ENCODE measurements around the gene ATP2A1. TPM values are rescaled to one million over a fixed set of nuclear protein-coding genes. Genes with fewer than 3 reads are reported as not detected.
A peak's percentile ranks its signal among the peaks of the same experiment; 100 is the strongest.

ATP2A1 gene
- total RNA-seq, 1 experiment from 2014 or later: 10.7 TPM

DNA sequence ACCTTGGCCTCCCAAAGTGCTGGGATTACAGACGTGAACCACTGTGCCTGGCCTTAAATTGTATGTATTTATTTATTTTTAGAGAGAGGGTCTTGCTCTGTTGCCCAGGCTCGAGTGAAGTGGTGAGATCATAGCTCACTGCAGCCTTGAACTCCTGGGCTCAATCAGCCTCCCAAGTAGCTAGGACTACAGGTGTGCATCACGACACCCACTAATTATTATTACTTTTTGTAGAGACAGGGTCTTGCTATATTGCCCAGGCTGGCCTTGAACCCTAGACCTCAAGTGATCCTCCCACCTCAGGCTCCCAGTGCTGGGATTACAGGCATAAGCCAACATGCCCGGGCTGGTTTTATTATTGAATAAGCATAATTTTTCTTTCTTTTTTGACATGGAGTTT is 68.4 kb downstream of the ATP2A1 start:
- H3K27me3 ChIP-seq (ENCODE audit: insufficient read depth, low read depth): no peaks in the 10 kb centered on the region
- no peaks in the 10 kb centered on the region for H4K20me1 ChIP-seq (ENCODE audit: insufficient read depth)
- H3K27ac ChIP-seq: no peak overlapping the region
- no peaks in the 10 kb centered on the region for H3K9me3 ChIP-seq (ENCODE audit: insufficient read depth, low read depth)
- H3F3A ChIP-seq (ENCODE audit: insufficient read depth, low read depth): peaks cover 31% of the 10 kb centered on the region
- peaks cover 13% of the 10 kb centered on the region for H3K4me1 ChIP-seq (replicated peaks; ENCODE audit: insufficient read depth)
- CTCF ChIA-PET: interaction anchor here (0.6 to 0.9 kb wide), 2 partner anchors 10 to 37 kb away, joined by 4 to 5 read pairs; no protein-coding TSS in a partner anchor
- no peak overlapping the region for H3K4me2 ChIP-seq
- TF ChIP-seq, protein P1, sequence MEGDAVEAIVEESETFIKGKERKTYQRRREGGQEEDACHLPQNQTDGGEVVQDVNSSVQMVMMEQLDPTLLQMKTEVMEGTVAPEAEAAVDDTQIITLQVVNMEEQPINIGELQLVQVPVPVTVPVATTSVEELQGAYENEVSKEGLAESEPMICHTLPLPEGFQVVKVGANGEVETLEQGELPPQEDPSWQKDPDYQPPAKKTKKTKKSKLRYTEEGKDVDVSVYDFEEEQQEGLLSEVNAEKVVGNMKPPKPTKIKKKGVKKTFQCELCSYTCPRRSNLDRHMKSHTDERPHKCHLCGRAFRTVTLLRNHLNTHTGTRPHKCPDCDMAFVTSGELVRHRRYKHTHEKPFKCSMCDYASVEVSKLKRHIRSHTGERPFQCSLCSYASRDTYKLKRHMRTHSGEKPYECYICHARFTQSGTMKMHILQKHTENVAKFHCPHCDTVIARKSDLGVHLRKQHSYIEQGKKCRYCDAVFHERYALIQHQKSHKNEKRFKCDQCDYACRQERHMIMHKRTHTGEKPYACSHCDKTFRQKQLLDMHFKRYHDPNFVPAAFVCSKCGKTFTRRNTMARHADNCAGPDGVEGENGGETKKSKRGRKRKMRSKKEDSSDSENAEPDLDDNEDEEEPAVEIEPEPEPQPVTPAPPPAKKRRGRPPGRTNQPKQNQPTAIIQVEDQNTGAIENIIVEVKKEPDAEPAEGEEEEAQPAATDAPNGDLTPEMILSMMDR (conservative IDR thresholded peaks at IDR 0.05): no peak
- peaks cover 7% of the 10 kb centered on the region for H3K79me2 ChIP-seq (ENCODE audit: low read depth)
- intact Hi-C loops (cut with micrococcal nuclease; ENCODE audit: unreplicated experiment): loop anchor here (5.0 kb wide), 4 partner anchors 34 to 669 kb away; partner anchors contain the start of gene ATP2A1
- no peaks in the 10 kb centered on the region for H3K36me3 ChIP-seq (ENCODE audit: low read depth)
- no peak overlapping the region for H2AFZ ChIP-seq
- no peaks in the 10 kb centered on the region for H3K9me2 ChIP-seq (ENCODE audit: insufficient read depth)
- no peak for DNase-seq
- H3K4me3 ChIP-seq: no peak overlapping the region
- no TSS peak for BruUV-seq (replicated peaks)
- POLR2A ChIA-PET (ENCODE audit: unreplicated experiment): no interaction called here

DNA sequence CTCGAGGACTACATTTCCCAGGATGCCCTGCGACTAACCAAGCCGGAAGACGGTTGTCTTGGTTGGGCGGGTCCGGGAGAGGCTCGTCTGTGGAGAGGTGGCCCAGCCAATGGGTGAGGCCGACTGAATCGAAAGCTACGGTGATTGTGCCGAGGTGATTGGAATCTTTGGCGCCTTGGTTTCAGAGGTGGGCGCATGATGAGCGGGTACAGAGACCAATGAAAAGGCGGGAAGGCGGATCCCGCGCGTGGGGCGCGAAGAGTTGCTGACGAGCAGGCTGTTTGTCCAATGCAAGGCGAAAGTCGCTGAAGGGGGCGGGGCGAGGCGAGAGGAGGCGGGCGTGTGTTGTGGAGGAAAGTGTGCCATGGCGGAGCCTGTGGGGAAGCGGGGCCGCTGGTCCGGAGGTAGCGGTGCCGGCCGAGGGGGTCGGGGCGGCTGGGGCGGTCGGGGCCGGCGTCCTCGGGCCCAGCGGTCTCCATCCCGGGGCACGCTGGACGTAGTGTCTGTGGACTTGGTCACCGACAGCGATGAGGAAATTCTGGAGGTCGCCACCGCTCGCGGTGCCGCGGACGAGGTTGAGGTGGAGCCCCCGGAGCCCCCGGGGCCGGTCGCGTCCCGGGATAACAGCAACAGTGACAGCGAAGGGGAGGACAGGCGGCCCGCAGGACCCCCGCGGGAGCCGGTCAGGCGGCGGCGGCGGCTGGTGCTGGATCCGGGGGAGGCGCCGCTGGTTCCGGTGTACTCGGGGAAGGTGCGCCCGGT is 72.5 kb downstream of the ATP2A1 start, which contains the start of gene NFATC2IP:
Gene NFATC2IP (plus strand): TSS at position 290 of the 762 bp plus-strand sequence. CDS start 75 bp downstream, at position 365.
- intact Hi-C loops (cut with micrococcal nuclease; ENCODE audit: unreplicated experiment): loop anchor here (1.0 kb wide), 1 partner anchor 127 kb away; no protein-coding TSS in a partner anchor
- Histone ChIP-seq H3K27ac (peak within 1 kb of the TSS; percentile 38; the same call in 1 of the 2 replicates), H3K4me3 (peak within 1 kb of the TSS; percentile 84), H3K4me2 (peak within 1 kb of the TSS; percentile 98), H2AFZ (peak within 1 kb of the TSS; percentile 92), H3K4me1 (replicated peaks; ENCODE audit: insufficient read depth) (peaks cover 16% of the 10 kb centered on the region), H3K9me3 (ENCODE audit: insufficient read depth, low read depth) (no peaks in the 10 kb centered on the region), H3F3A (ENCODE audit: insufficient read depth, low read depth) (peaks cover 25% of the 10 kb centered on the region), H3K9me2 (ENCODE audit: insufficient read depth) (no peaks in the 10 kb centered on the region), H3K36me3 (ENCODE audit: low read depth) (peaks cover 23% of the 10 kb centered on the region), H4K20me1 (ENCODE audit: insufficient read depth) (no peaks in the 10 kb centered on the region), H3K79me2 (ENCODE audit: low read depth) (peaks cover 22% of the 10 kb centered on the region), H3K27me3 (ENCODE audit: insufficient read depth, low read depth) (no peaks in the 10 kb centered on the region)
- DNase-seq: peak; percentile 100
- POLR2A ChIA-PET (ENCODE audit: unreplicated experiment): interaction anchor here (0.5 to 1.0 kb wide), 12 partner anchors 15 to 1115 kb away, joined by 3 to 7 read pairs (median 4); partner anchors contain the start of genes ALDOA, SH2B1, SULT1A2 and TUFM
- TF ChIP-seq EZH2 (IDR thresholded peaks at IDR 0.05; ENCODE audit: low read depth): no peak
- TF ChIP-seq, protein P1 (conservative IDR thresholded peaks at IDR 0.05): no peak
- BruUV-seq (replicated peaks): no TSS peak
- CTCF ChIA-PET: interaction anchor here (0.5 to 1.0 kb wide), 3 partner anchors 40 to 1115 kb away, joined by 3 to 10 read pairs (median 3); partner anchors contain the start of gene ALDOA

DNA sequence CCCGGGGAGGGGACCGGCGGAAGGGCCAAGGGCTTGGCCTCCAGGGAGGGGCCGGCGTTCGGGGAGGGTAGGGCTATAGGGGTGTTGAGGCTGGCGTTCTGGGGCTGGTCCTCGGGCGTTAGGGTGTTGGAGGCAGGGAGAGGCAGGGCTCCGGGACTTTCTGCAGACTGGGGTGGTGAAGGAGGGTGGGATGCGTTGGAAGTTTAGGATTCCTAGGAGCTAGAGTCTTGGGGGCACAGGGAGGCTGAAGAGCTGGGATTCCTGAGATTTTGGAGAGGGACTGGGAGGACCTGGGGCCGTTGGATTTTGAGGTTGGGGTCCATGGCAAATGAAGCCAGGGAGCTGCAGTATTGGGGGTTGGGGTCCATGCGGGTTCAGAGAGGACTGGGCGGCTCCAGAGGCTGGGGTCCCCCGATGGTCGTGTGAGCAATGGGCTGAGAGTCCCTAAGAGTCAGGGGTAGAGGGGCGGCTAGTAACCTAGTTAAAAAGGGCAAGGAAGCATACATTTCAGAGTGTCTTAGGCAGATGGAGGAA is 73.2 kb downstream of the ATP2A1 start:
- no peak for TF ChIP-seq EZH2 (IDR thresholded peaks at IDR 0.05; ENCODE audit: low read depth)
- Histone ChIP-seq H3K4me2 (peak overlapping the region; percentile 98), H3K9me3 (ENCODE audit: insufficient read depth, low read depth) (no peaks in the 10 kb centered on the region), H3K79me2 (ENCODE audit: low read depth) (peaks cover 22% of the 10 kb centered on the region), H2AFZ (peak overlapping the region; percentile 92), H3K27me3 (ENCODE audit: insufficient read depth, low read depth) (no peaks in the 10 kb centered on the region), H4K20me1 (ENCODE audit: insufficient read depth) (no peaks in the 10 kb centered on the region), H3K27ac (no peak overlapping the region), H3K4me3 (peak overlapping the region; percentile 84), H3K9me2 (ENCODE audit: insufficient read depth) (no peaks in the 10 kb centered on the region), H3K36me3 (ENCODE audit: low read depth) (peaks cover 26% of the 10 kb centered on the region), H3K4me1 (replicated peaks; ENCODE audit: insufficient read depth) (peaks cover 16% of the 10 kb centered on the region), H3F3A (ENCODE audit: insufficient read depth, low read depth) (peaks cover 28% of the 10 kb centered on the region)
- intact Hi-C loops (cut with micrococcal nuclease; ENCODE audit: unreplicated experiment): no loop called here
- no TSS peak for BruUV-seq (replicated peaks)
- DNase-seq: peak in 1 of 2 experiments; percentile 63
- POLR2A ChIA-PET (ENCODE audit: unreplicated experiment): no interaction called here
- CTCF ChIA-PET: interaction anchor here (0.5 kb wide), 1 partner anchor 78 kb away, joined by 4 read pairs; no protein-coding TSS in a partner anchor

Small RNA genes lying within 50 kb of the gene (microRNA-seq; reads per million reads assigned to microRNA genes)
- not detected for gene MIR4721 (ENCODE audit: borderline number of aligned reads, borderline replicate concordance)

Other genes starting within 250 kb of the ATP2A1 start
- 2.2 and 4.1 TPM in 2 replicates for gene NPIPB8, start 240.4 kb upstream of the ATP2A1 start, total RNA-seq (2021)
- gene EIF3C, start 167.0 kb upstream of the ATP2A1 start, total RNA-seq (2021): 728 and 782 TPM in 2 replicates
- gene NPIPB9, start 126.7 kb upstream of the ATP2A1 start, total RNA-seq (2021): 6.1 and 8.5 TPM in 2 replicates
- 298 and 356 TPM in 2 replicates for gene ATXN2L, start 55.5 kb upstream of the ATP2A1 start, total RNA-seq (2021)
- gene TUFM, start 32.1 kb upstream of the ATP2A1 start, total RNA-seq (2021): 342 and 448 TPM in 2 replicates
- 105 and 110 TPM in 2 replicates for gene SH2B1, start 14.6 kb upstream of the ATP2A1 start, total RNA-seq (2021)
- gene RABEP2, start 46.8 kb downstream of the ATP2A1 start, total RNA-seq (2021): 48.5 and 70.5 TPM in 2 replicates
- gene CD19, start 53.5 kb downstream of the ATP2A1 start, total RNA-seq (2021): not detected in 2 replicates
- 72.3 and 73.0 TPM in 2 replicates for gene NFATC2IP, start 72.4 kb downstream of the ATP2A1 start, total RNA-seq (2021)
- gene SPNS1, start 96.3 kb downstream of the ATP2A1 start, total RNA-seq (2021): 72.0 and 96.2 TPM in 2 replicates
- 12.4 and 13.0 TPM in 2 replicates for gene LAT, start 106.6 kb downstream of the ATP2A1 start, total RNA-seq (2021)